ENCODE data around the gene TEX29.

The TEX29 gene

DNA sequence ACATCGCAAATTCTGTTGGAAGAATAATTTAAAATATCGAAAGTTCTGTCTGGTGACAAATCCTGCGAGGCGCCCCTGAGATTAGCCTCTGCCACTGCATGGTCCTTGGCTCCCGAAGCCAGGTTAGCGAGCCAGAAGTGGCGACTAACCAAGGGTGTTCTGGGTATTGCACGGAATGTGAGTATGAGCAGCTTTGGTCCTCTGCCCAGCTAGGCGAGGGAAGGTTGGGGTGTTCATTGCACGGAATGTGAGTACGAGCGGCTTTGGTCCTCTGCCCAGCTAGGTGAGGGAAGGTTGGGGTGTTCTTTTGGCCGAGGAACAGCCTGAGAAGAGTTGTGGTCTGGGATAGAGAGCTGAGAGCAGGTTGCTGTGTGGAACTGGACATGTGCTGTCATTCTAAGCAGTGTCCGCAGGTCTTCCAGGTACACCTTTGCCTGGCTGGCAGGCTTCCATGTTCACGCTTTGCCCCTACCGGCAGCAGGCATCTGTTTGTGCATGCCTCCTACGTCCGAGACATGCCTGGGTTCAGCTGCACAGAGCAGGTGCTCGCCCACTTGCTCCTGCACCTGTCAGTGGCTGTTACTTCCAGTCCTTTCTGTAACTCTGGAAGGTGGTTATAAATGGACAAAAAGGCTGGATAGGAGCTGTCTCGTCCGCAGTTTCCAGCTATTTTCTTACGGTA, 18.3 kb upstream of the TEX29 start:
- no peak overlapping the region for H3K4me3 ChIP-seq (ENCODE audit: low read depth, low read length)
- TF ChIP-seq, protein P1, sequence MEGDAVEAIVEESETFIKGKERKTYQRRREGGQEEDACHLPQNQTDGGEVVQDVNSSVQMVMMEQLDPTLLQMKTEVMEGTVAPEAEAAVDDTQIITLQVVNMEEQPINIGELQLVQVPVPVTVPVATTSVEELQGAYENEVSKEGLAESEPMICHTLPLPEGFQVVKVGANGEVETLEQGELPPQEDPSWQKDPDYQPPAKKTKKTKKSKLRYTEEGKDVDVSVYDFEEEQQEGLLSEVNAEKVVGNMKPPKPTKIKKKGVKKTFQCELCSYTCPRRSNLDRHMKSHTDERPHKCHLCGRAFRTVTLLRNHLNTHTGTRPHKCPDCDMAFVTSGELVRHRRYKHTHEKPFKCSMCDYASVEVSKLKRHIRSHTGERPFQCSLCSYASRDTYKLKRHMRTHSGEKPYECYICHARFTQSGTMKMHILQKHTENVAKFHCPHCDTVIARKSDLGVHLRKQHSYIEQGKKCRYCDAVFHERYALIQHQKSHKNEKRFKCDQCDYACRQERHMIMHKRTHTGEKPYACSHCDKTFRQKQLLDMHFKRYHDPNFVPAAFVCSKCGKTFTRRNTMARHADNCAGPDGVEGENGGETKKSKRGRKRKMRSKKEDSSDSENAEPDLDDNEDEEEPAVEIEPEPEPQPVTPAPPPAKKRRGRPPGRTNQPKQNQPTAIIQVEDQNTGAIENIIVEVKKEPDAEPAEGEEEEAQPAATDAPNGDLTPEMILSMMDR (IDR thresholded peaks at IDR 0.05; ENCODE audit: low read depth, low read length), result no peak

GRCh38 chr13:111303559-111303958, 16.9 kb upstream of the TEX29 start:
- TF ChIP-seq, protein P1 (IDR thresholded peaks at IDR 0.05; ENCODE audit: low read depth, low read length), result no peak
- H3K4me3 ChIP-seq (ENCODE audit: low read depth, low read length), result no peak overlapping the region

DNA sequence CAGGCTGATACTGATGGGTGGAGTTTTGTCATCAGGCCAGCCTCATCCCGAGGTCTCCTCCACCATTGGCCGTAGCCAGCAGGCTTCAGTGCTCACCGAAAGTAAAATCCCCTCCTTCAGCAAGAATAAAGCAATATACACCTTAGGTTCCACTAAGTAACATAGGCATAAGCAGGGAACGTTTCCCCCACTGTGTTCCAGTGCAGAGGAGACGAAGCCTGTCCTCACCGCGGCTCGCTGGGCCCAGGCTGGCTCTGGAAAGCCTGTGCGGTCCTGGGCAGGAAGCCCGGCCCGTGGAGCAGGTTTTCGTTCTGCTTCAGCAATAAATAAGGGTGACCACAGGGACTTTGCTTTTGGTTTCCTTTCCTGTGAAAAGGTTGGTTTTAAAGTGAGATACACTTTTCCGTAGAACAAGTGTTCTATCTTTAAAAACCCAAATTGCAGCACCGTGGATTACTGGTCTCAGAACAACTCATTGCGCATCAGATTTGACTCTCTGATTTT, 16.3 kb upstream of the TEX29 start:
- TF ChIP-seq, protein P1 (IDR thresholded peaks at IDR 0.05; ENCODE audit: low read depth, low read length), result no peak
- no peak overlapping the region for H3K4me3 ChIP-seq (ENCODE audit: low read depth, low read length)

GRCh38 chr13:111304603-111305289, 15.7 kb upstream of the TEX29 start:
- TF ChIP-seq, protein P1 (IDR thresholded peaks at IDR 0.05; ENCODE audit: low read depth, low read length), result no peak
- no peak overlapping the region for H3K4me3 ChIP-seq (ENCODE audit: low read depth, low read length)

DNA sequence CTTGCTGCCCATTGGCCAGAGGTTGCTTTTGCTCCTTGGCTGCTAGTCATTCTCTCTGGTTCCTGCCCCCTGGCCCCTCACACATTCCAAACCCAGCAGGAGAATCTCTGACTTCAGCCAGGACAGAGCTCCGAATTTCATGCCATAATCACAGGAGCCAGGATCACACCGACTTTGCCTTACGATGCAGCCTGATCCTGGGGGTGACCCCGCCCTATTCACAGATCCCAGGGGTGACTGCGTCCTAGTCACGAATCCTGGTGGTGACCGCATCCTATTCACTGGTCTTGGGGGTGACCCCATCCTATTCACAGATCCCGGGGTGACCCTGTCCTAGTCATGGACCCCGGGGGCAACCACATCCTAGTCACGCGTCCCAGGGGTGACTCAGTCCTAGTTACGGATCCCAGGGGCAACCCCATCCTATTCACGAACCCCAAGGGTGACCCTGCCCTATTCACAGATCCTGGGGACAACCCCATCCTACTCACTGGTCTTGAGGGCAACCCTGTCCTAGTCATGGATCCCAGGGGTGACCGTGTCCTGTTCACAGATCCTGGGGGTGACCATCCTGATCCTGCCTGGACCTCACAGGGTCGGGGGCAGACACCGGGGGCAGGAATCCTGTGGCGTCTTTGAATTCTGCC, 7.4 kb upstream of the TEX29 start:
- H3K4me3 ChIP-seq (ENCODE audit: low read depth, low read length), result no peak overlapping the region
- TF ChIP-seq, protein P1 (IDR thresholded peaks at IDR 0.05; ENCODE audit: low read depth, low read length), result no peak

- H3K4me3 ChIP-seq (ENCODE audit: low read depth, low read length), result no peak overlapping the region
- TF ChIP-seq, protein P1 (IDR thresholded peaks at IDR 0.05; ENCODE audit: low read depth, low read length), result no peak
Measured at GRCh38 chr13:111313911-111314425, 6.5 kb upstream of the TEX29 start.
